GM12878 (cell line): ENCODE measurements around the gene AKAP11. TPM values are rescaled to one million over a fixed set of nuclear protein-coding genes. Genes with fewer than 3 reads are reported as not detected.

Experiments
- ATAC-seq: fragments of 200-7000 bp; cut with Tn5 transposase; 3 replicates; pipeline ENCODE4 v1.9.1; 2020; ENCODE audit warnings: mild to moderate bottlenecking, moderate library complexity
- BruUV-seq: library from RNA; stranded (reverse); fragments of 400-500 nt; replicated peaks from 2 replicates; lab custom pipeline; 2021; lab: Mats Ljungman, UMichigan
- CTCF ChIA-PET: fragments of 300-600 bp; sonication (Branson Sonifier 250); formaldehyde crosslinking; extraction: SDS; loops from one replicate; lab custom pipeline; 2021; ENCODE audit warnings: inconsistent platforms; lab: Yijun Ruan, JAX
- POLR2A ChIA-PET: fragments of 350-600 bp; formaldehyde crosslinking; extraction: SDS; loops from one replicate; lab custom pipeline; 2021; ENCODE audit warnings: inconsistent platforms; lab: Charles Lee
- RAD21 ChIA-PET: fragments of 300-600 bp; sonication (Branson Sonifier 250); formaldehyde crosslinking; loops from one replicate; lab custom pipeline; 2023; ENCODE audit warnings: antibody characterized with exemption; ENCODE audit not compliant: unreplicated experiment; lab: Charles Lee
- SMC1A ChIA-PET: fragments of 300-600 bp; sonication (Branson Sonifier 250); formaldehyde crosslinking; loops from one replicate; lab custom pipeline; 2023; ENCODE audit not compliant: unreplicated experiment, uncharacterized antibody; lab: Charles Lee
- DNase-seq: peaks from one replicate; pipeline ENCODE4 v3.0.0-alpha.2; 2011; ENCODE audit warnings: low read depth, low spot score
- FAIRE-seq: peaks from 3 replicates; lab custom pipeline; 2011; peaks lifted over from hg19 to GRCh38; lab: Jason Lieb, UNC
- H2AFZ ChIP-seq: 2 replicates; pipeline ENCODE4 v1.6.0; 2011; ENCODE audit warnings: low read depth, low read length, control low read depth; ENCODE audit not compliant: control insufficient read depth
- H3K27ac ChIP-seq: 2 replicates; pipeline ENCODE4 v1.5.1; 2011; ENCODE audit warnings: control low read depth; ENCODE audit not compliant: control insufficient read depth, insufficient read depth
- H3K27me3 ChIP-seq, 2 experiments: replicated peaks in 1 of 2; 2 replicates each; pipeline versions ENCODE4 v1.6.0 to v1.6.1; 2011; ENCODE audit warnings: low read length in 1 of 2; ENCODE audit not compliant: control insufficient read depth in 2 of 2, insufficient read depth in 2 of 2
- H3K36me3 ChIP-seq, 2 experiments: 2 replicates each; pipeline ENCODE4 v1.5.1; 2011; ENCODE audit warnings: low read length in 1 of 2; ENCODE audit not compliant: control insufficient read depth in 2 of 2, insufficient read depth in 2 of 2
- H3K4me1 ChIP-seq: 2 replicates; pipeline ENCODE4 v1.6.1; 2011; ENCODE audit warnings: mild to moderate bottlenecking, low read length, moderate library complexity, mixed read lengths; ENCODE audit not compliant: control insufficient read depth, insufficient read depth
- H3K4me2 ChIP-seq: 2 replicates; pipeline ENCODE4 v1.6.0; 2011; ENCODE audit warnings: control low read depth; ENCODE audit not compliant: control insufficient read depth, insufficient read depth
- H3K4me3 ChIP-seq: fragments of 200-600 bp; sonication (generic); 2 replicates; pipeline ENCODE4 v1.5.1; 2016
- H3K79me2 ChIP-seq: 2 replicates; pipeline ENCODE4 v1.6.0; 2011; ENCODE audit warnings: low read length; ENCODE audit not compliant: control insufficient read depth, insufficient read depth
- H3K9ac ChIP-seq: 2 replicates; pipeline ENCODE4 v1.8.0; 2011; ENCODE audit warnings: low read length, control low read depth, mixed read lengths; ENCODE audit not compliant: control insufficient read depth, insufficient read depth
- H3K9me3 ChIP-seq: replicated peaks from 3 replicates; pipeline ENCODE4 v1.5.1; 2011; ENCODE audit warnings: mild to moderate bottlenecking, low read length; ENCODE audit not compliant: control insufficient read depth, insufficient read depth
- H4K20me1 ChIP-seq: 2 replicates; pipeline ENCODE4 v1.6.0; 2011; ENCODE audit not compliant: control insufficient read depth, insufficient read depth
- E2F4 ChIP-seq: IDR thresholded peaks from 2 replicates; pipeline ENCODE4 v1.6.1; 2012; ENCODE audit warnings: low read depth, low read length, improper control_type of control experiment
- GABPA ChIP-seq: IDR thresholded peaks from 2 replicates; pipeline ENCODE4 v1.6.1; 2014; ENCODE audit warnings: antibody characterized with exemption, low read depth, mild to moderate bottlenecking, inconsistent platforms
- GATAD2B ChIP-seq: fragments of 450-650 bp; conservative IDR thresholded peaks from 2 replicates; pipeline ENCODE4 v1.6.1; 2017; ENCODE audit warnings: low read depth, mild to moderate bottlenecking, moderate library complexity
- MTA3 ChIP-seq: IDR thresholded peaks from 2 replicates; pipeline ENCODE4 v1.6.1; 2012; ENCODE audit warnings: low read length, inconsistent platforms, borderline replicate concordance
- SP1 ChIP-seq: IDR thresholded peaks from one replicate; pipeline ENCODE4 v1.6.1; 2011; ENCODE audit warnings: low read depth, low read length
- SREBF2 ChIP-seq: IDR thresholded peaks from 2 replicates; pipeline ENCODE4 v1.6.1; 2012; ENCODE audit warnings: mild to moderate bottlenecking, low read length
- WRNIP1 ChIP-seq: IDR thresholded peaks from 2 replicates; pipeline ENCODE4 v1.6.1; 2011; ENCODE audit warnings: low read depth, low read length, improper control_type of control experiment, borderline replicate concordance
- ZNF687 ChIP-seq: fragments of 450-650 bp; IDR thresholded peaks from 2 replicates; pipeline ENCODE4 v1.6.1; 2017; ENCODE audit warnings: mild to moderate bottlenecking, moderate library complexity
- WGBS: methylation state at CpG from one replicate; pipeline ENCODE4 v1.1.6; 2016; ENCODE audit warnings: low lambda C conversion rate; ENCODE audit not compliant: insufficient replicate concordance, insufficient coverage; ENCODE audit errors: missing lambda C conversion rate; 5-methylcytosine and 5-hydroxymethylcytosine counted together
- in situ Hi-C: fragments of 300-500 bp; cut with MboI; formaldehyde crosslinking; loops from 9 replicates; pipeline ENCODE4 v1.14.3; 2018; ENCODE audit warnings: mixed read lengths
- intact Hi-C: fragments of 100-400 bp; cut with micrococcal nuclease; formaldehyde crosslinking; loops from one replicate; pipeline ENCODE4 v1.14.2; 2022; ENCODE audit not compliant: unreplicated experiment
- polyA plus RNA-seq, 11 experiments: library from polyadenylated mRNA; depleted of rRNA in 4 of 11; unstranded in 6 of 11; stranded (reverse) in 5 of 11; fragments of >200 nt; fragmentation: Nextera tagmentation in 4 of 11; fragmentation: Illumina TruSeq in 1 of 11; extraction: Ambion mirVana in 4 of 11; extraction: Trizol in 1 of 11; gene quantifications; 1 replicate in 1 of 11; 2 replicates in 10 of 11; pipeline versions ENCODE4 v1.2.1 to v1.2.3, GENCODE V29; 2011 to 2016; ENCODE audit warnings: inconsistent platforms in 2 of 11, missing spikeins in 2 of 11, low read depth in 1 of 11
- total RNA-seq, 4 experiments: library from RNA; depleted of rRNA in 3 of 4; stranded (reverse); fragments of >200 nt in 3 of 4; fragmentation: Illumina TruSeq in 1 of 4; extraction: Trizol in 1 of 4; gene quantifications; 2 replicates each; pipeline versions ENCODE4 v1.2.1 to v1.2.3, GENCODE V29; 2013 to 2021
- TF ChIP-seq, protein P1 (sequence below): IDR thresholded peaks from 2 replicates; pipeline ENCODE4 v1.6.1; 2012; ENCODE audit warnings: low read length, inconsistent platforms
- TF ChIP-seq, protein P2 (sequence below): fragments of 150-350 bp; IDR thresholded peaks from 2 replicates; pipeline ENCODE4 v1.6.1; 2014; ENCODE audit warnings: mild to moderate bottlenecking, low read depth, low read length

Gene AKAP11
- total and polyA plus RNA-seq, 10 of the 15 experiments (the other 5 are each of a cell fraction or from before 2014, with no cell fraction given), result 4.8 to 36.8 (median 17.9) TPM

- TF ChIP-seq ZNF687 (no peak), SP1 (no peak), WRNIP1 (no peak), GATAD2B (no peak), MTA3 (no peak)
These were observed 39.3 kb upstream of the AKAP11 start (continued) for GRCh38 chr13:42232671-42233070.

DNA sequence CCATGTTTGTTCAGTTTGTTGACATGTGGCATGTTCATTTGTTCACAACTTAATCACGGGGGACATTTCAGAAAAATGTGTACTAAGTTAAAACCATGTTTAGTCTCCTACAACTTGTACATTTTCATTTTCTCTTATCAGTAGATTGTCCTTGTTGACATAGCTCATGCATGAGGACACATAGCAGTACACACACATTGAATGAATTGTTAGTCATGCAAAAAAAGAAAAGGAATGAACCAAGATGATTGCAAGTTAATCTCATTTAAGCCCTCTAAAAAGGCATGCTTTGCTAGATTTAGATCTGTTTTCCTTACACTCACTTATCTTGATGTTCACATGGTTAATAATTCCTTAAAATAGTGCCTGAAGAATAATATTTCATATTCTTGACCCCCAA lies 38.2 kb upstream of the AKAP11 start:
- no peak overlapping the region for H2AFZ ChIP-seq
- H3K36me3 ChIP-seq, result peaks cover 0 to 4% of the 10 kb centered on the region in 2 experiments; a peak in 1 of 4 replicates
- RAD21 ChIA-PET, result no interaction called here
- H3K27ac ChIP-seq, result no peak overlapping the region
- intact Hi-C loops, result no loop called here
- ATAC-seq, result no peak
- no TSS peak for BruUV-seq
- CTCF ChIA-PET, result interaction anchor here (1.3 to 1.8 kb wide), 2 partner anchors 14 to 29 kb away, joined by 3 to 6 read pairs; no protein-coding TSS in a partner anchor
- no peaks in the 10 kb centered on the region for H4K20me1 ChIP-seq
- POLR2A ChIA-PET, result no interaction called here
- H3K4me3 ChIP-seq, result no peak overlapping the region
- SMC1A ChIA-PET, result interaction anchor here (1.5 kb wide), 2 partner anchors 9 to 13 kb away, joined by 3 to 4 read pairs; no protein-coding TSS in a partner anchor
- no peak overlapping the region for H3K9ac ChIP-seq
- FAIRE-seq, result no peak
- in situ Hi-C loops, result no loop called here
- DNase-seq, result no peak
- WGBS, result 100% methylated on average over 1 of the region's 1 CpG
- no peaks in the 10 kb centered on the region for H3K27me3 ChIP-seq
- H3K4me2 ChIP-seq, result no peak overlapping the region
- H3K9me3 ChIP-seq, result no peaks in the 10 kb centered on the region
- no peaks in the 10 kb centered on the region for H3K4me1 ChIP-seq
- no peaks in the 10 kb centered on the region for H3K79me2 ChIP-seq
- TF ChIP-seq MTA3 (no peak), GABPA (no peak), E2F4 (no peak), SREBF2 (no peak)
- TF ChIP-seq, protein P1, sequence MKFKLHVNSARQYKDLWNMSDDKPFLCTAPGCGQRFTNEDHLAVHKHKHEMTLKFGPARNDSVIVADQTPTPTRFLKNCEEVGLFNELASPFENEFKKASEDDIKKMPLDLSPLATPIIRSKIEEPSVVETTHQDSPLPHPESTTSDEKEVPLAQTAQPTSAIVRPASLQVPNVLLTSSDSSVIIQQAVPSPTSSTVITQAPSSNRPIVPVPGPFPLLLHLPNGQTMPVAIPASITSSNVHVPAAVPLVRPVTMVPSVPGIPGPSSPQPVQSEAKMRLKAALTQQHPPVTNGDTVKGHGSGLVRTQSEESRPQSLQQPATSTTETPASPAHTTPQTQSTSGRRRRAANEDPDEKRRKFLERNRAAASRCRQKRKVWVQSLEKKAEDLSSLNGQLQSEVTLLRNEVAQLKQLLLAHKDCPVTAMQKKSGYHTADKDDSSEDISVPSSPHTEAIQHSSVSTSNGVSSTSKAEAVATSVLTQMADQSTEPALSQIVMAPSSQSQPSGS, result no peak
- TF ChIP-seq, protein P2, sequence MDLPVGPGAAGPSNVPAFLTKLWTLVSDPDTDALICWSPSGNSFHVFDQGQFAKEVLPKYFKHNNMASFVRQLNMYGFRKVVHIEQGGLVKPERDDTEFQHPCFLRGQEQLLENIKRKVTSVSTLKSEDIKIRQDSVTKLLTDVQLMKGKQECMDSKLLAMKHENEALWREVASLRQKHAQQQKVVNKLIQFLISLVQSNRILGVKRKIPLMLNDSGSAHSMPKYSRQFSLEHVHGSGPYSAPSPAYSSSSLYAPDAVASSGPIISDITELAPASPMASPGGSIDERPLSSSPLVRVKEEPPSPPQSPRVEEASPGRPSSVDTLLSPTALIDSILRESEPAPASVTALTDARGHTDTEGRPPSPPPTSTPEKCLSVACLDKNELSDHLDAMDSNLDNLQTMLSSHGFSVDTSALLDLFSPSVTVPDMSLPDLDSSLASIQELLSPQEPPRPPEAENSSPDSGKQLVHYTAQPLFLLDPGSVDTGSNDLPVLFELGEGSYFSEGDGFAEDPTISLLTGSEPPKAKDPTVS, result no peak
